ENCODE data around the gene GPR35.
"Not testable (repeated sequence)": the region's sequence is repeated elsewhere in the genome, so short reads cannot be mapped to it uniquely, and the experiment has no call there.

GPR35 gene

DNA sequence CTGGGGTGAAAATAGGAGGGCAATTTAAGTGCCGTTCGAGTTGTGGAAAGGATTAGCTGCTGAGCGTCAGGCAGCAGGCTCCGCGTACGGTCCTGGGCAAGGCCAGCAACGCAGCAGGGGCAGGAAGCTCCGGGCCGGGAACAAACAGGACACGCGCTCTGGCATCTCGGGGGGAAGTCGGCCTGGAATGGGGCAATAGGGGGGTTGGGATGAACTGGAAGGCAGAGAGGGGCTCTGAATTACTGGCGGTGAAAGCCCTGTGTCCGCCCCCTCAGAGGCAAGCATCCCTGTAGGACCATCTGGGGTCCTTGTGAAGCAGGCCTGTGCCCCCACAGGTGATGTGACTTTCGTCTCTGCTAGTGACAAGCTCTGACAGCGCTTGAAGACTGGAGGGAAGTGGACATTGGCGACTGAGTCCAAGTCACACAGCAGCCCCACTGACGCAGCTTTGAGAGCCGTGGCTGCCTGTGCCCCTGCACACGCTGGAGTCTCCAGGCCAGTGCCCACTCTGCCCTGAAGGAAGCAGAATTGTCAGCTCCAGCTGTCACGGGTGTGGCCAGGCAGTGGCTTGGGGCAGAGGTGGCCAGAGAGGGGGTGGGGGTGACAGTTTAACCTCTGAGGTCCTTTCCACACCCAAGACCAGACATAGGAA, 22.3 kb downstream of the GPR35 start:
- intact Hi-C loops (cut with DNase I), result no loop called here
- DNase-seq, result peak in 2 of 10 donors; percentile 60 to 76

- intact Hi-C loops (cut with DNase I), result no loop called here
- no peak for DNase-seq
Observed at GRCh38 chr2:240648155-240648649, 22.9 kb downstream of the GPR35 start.

- intact Hi-C loops (cut with DNase I), result no loop called here
- no peak for DNase-seq
Observed at GRCh38 chr2:240648650-240649275, 23.5 kb downstream of the GPR35 start.

- no peak for DNase-seq
- intact Hi-C loops (cut with DNase I), result no loop called here
Observed at GRCh38 chr2:240649331-240649730, 24.1 kb downstream of the GPR35 start.

DNA sequence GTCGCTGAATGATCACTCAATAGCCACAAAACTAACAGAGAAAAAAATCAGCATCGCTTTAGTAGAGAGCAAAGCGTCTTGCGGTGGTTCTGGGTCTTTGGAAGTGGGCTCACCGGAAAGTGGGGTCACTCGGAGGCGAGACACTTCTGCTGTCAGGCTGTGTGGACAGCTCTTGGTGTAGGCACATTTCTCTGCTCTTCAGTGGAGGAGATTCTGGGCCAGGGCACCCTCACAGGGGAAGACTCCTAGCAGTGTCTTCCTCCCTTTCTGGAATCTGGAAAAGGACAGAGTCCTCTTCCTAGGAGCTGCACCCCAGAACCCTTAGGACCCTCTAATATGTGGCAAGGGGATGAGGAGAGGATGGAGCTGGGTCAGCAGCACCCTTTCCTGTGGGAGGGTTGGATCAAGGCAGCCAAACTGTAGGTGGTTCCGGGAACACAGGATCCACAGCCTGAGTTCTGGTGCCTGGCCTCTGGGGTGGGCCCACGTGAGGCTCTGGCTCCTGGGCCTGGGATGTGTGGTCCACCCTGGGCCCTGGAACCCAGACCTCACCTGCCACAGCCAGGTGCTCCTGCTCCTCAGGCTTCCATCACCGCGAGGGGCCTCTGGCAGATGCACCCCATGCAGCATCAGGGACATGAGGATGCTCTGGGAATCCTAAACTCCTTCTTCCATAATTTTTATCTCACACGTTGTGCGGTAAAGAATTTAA, 25.1 kb downstream of the GPR35 start:
- DNase-seq, result peak in 1 of 10 donors; percentile 81

DNA sequence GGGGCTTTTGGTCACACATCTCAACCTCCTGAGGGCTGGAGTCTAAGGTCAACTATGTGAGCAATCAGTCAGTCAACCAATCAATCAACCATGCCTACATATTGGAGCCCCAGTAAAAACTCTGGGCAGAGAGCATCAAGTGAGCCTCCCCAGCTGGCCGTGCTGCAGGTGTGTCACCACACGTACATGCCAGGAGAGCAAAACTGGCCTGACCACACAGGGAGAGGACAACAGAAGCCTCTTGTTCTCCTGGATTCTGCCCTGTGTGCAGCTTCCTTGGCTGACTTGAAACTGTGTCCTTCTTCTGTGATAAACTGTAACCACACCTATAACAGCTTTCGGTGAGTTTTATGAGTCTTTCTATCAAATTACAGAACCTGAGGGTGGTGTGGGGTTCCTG, 25.9 kb downstream of the GPR35 start:
- no peak for DNase-seq
- intact Hi-C loops (cut with DNase I), result no loop called here

More for the DNA sequence above, 25.1 kb downstream of the GPR35 start:
- intact Hi-C loops (cut with DNase I), result no loop called here

GRCh38 chr2:240655931-240656886, 30.9 kb downstream of the GPR35 start:
- intact Hi-C loops (cut with DNase I), result no loop called here
- no peak for DNase-seq

DNA sequence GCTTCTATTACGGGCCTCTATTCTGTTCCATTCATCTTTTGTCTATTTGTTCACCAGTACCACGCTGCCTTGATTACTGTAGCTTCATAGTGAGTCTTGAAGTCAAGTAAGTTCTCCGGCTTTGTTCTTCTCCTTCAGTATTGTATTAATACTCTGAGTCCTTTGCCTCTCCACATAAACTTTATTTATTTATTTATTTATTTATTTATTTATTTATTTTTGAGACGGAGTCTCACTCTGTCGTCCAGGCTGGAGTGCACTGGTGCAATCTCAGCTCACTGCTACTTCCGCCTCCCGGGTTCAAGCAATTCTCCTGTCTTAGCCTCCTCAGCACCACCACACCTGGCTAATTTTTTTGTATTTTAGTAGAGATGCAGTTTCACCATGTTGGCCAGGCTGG, 34.6 kb downstream of the GPR35 start:
- intact Hi-C loops (cut with DNase I); DNase-seq: not testable (repeated sequence)

DNA sequence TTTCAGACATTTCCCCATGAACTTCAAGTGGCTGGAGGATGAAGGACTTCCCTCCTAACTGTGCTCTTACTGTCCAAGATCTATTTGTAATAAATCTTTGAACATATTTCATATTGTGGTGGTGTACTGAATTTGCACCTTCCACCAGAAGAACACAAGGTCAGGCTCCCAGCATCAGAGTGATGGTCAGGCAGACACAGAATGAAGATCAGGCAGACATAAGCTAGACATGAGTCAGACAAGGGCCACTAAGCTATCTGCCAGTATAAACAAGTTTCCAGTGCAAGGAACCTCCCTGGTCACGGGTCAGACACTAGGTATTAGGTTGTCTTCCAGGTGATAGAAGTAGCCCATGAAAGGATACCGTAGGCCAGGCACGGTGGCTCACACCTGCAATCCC, 37.4 kb downstream of the GPR35 start:
- intact Hi-C loops (cut with DNase I), result no loop called here

GRCh38 chr2:240663546-240664190, 38.4 kb downstream of the GPR35 start:
- DNase-seq, result no peak

More for the DNA sequence above, 37.4 kb downstream of the GPR35 start:
- DNase-seq, result no peak

GRCh38 chr2:240664622-240665021, 39.3 kb downstream of the GPR35 start:
- intact Hi-C loops (cut with DNase I), result no loop called here
- DNase-seq, result no peak

More at GRCh38 chr2:240663546-240664190, 38.4 kb downstream of the GPR35 start:
- intact Hi-C loops (cut with DNase I), result no loop called here

DNA sequence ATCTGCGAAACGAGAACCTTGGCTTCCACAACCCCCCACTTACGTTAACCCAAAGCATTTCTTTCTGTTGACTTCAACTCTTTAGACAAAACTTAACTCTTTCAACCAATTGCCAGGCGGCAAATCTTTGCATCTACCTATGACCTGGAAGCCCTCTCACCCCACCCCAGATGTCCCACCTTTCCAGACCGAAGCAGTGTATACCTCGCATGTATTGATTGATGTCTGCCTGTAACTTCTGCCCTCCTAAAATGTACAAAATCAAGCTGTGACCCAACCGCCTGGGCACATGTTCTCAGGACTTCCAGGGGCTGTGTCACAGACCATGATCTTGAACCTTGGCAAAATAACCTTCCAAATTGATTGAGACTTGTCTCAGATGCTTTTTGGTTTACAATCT, 45.1 kb downstream of the GPR35 start:
- DNase-seq, result no peak
- intact Hi-C loops (cut with DNase I), result no loop called here

DNA sequence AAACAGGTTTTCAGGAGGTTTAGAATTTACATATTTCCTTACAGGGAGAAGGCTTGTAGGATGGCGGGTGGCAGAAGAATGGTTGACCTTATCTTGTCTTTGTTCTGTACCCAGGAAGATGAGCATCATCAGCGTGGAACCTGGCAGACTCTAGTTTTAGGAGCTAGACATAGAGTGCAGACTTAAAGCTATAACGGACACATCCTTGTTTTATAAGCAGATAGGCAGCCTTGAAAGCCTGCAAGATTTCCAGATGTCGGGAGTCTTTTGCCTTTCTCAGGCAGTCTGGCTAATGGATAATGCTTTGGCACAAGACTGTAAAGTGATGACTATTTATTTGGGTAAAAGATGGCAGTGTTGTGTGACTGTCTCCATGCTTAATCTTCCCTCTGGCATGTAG, 45.7 kb downstream of the GPR35 start:
- intact Hi-C loops (cut with DNase I), result no loop called here
- no peak for DNase-seq

- DNase-seq, result peak in 1 of 10 donors; percentile 71
- intact Hi-C loops (cut with DNase I), result no loop called here
Observed at GRCh38 chr2:240672076-240672700, 46.9 kb downstream of the GPR35 start.

DNA sequence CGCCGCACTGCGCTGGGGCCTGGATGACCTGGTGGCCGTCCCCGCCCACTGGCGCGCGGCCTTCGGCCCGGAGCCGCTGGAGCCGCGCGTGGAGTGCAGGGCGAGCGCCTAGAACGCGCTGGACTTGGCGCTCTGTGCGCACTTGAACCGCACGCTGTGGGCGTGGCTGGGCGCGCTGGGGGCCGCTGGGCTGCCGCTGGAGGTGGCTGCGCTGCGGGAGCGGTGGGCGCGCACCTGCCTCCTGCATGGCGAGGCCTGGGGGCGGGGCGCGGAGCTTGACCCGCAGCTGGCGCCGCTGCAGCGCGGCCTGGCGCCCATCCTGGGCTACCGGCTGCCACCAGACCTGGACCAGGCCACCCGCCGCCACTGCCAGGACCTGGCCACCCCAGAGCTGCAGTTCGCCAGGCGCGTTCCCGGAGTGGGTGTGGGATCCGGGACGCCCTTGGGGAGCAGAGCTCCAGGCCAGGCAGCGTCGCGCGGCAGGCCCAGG, 47.5 kb downstream of the GPR35 start:
- peak in 2 of 10 donors; percentile 62 to 81 for DNase-seq

GRCh38 chr2:240674461-240675184, 49.3 kb downstream of the GPR35 start:
- DNase-seq; intact Hi-C loops (cut with DNase I): not testable (repeated sequence)

More for the DNA sequence above, 47.5 kb downstream of the GPR35 start:
- intact Hi-C loops (cut with DNase I), result no loop called here

GRCh38 chr2:240675345-240675744, 50.1 kb downstream of the GPR35 start:
- DNase-seq; intact Hi-C loops (cut with DNase I): not testable (repeated sequence)

GRCh38 chr2:240678043-240678442, 52.8 kb downstream of the GPR35 start:
- intact Hi-C loops (cut with DNase I); DNase-seq: not testable (repeated sequence)
